SK-N-MC (cell line): ENCODE measurements around the gene AREL1.

Experiments used
- DNase-seq: peaks from one replicate; pipeline ENCODE4 v3.0.0-alpha.2; 2011; ENCODE audit warnings: low read depth, low spot score
- H3K27ac ChIP-seq: fragments of 200-600 bp; sonication (generic); 2 replicates; pipeline ENCODE4 v1.5.1; 2016; ENCODE audit warnings: mixed run types
- H3K36me3 ChIP-seq: fragments of 200-600 bp; sonication (generic); 2 replicates; pipeline ENCODE4 v1.6.1; 2017; ENCODE audit warnings: antibody characterized with exemption, low read length, mixed read lengths; ENCODE audit not compliant: insufficient read depth
- H3K4me3 ChIP-seq: fragments of 200-600 bp; sonication (generic); 2 replicates; pipeline ENCODE4 v1.5.1; 2016
- H3K9ac ChIP-seq: fragments of 200-600 bp; sonication (generic); 2 replicates; pipeline ENCODE4 v1.8.0; 2017; ENCODE audit warnings: mixed run types, mixed read lengths; ENCODE audit not compliant: insufficient read length
- H3K9me3 ChIP-seq: fragments of 200-600 bp; sonication (generic); 2 replicates; pipeline ENCODE4 v1.6.1; 2017; ENCODE audit warnings: low read depth, mild to moderate bottlenecking, antibody characterized with exemption, low read length, moderate library complexity, mixed read lengths
- EZH2 ChIP-seq: fragments of 200-600 bp; sonication (generic); IDR thresholded peaks from one replicate; pipeline ENCODE4 v1.6.1; 2017; ENCODE audit warnings: antibody characterized with exemption
- FOXP2 ChIP-seq: optimal IDR thresholded peaks from 2 replicates; pipeline ENCODE3; 2011; ENCODE audit warnings: mild to moderate bottlenecking, moderate library complexity; ENCODE audit not compliant: insufficient read depth; ENCODE audit errors: extremely low read length, control extremely low read depth
- POLR2AphosphoS5 ChIP-seq: IDR thresholded peaks from 2 replicates; pipeline ENCODE4 v1.6.1; 2012; ENCODE audit warnings: mild to moderate bottlenecking, low read depth, low read length, borderline replicate concordance

The AREL1 gene

DNA sequence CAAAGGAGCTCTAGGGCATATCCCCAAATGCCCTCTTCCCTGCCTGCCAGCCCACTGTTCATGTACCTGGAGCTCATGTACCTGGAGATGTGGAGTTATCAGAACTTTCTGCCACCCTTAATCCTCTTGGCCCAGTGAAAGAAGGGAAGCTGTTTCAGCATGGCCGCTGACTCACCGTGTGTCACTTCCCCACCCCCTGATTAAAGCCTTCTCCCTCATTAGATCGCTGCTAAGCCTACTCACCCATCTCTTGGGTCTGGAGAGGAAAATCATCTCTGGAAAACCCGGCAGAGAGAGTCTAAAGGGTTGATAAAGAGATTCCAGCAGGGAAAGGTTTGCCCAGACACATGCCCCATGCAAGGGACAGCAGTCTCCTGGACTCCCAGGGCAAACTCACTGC lies 96.4 kb downstream of the AREL1 start:
- Histone ChIP-seq H3K4me3 (no peak overlapping the region), H3K9me3 (no peaks in the 10 kb centered on the region), H3K27ac (no peak overlapping the region), H3K36me3 (no peaks in the 10 kb centered on the region), H3K9ac (no peak overlapping the region)
- TF ChIP-seq EZH2 (no peak), FOXP2 (no peak), POLR2AphosphoS5 (no peak)
- no peak for DNase-seq

DNA sequence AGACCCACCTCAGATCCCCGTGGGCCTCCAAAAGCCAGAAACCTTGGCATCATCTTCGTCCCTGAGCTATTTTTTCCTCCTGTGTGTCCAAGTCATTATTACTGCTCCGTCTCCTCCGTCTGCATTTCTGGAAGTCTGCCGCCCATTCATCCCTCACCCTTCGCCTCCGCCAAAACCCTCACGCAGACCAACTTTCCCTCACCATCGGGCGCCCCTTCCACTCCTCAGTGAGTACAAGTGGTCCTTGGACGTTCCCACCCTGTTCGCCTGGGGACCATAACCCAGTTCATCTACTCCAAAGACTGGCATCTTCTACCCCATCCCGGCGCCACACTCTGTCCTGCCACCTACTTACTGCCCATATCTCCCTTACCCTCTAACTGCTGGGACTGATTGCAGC lies 97.1 kb downstream of the AREL1 start:
- H3K27ac ChIP-seq, result no peak overlapping the region
- H3K4me3 ChIP-seq, result no peak overlapping the region
- no peak for DNase-seq
- H3K36me3 ChIP-seq, result no peaks in the 10 kb centered on the region
- no peaks in the 10 kb centered on the region for H3K9me3 ChIP-seq
- H3K9ac ChIP-seq, result no peak overlapping the region
- no peak for TF ChIP-seq POLR2AphosphoS5
- no peak for TF ChIP-seq EZH2
- no peak for TF ChIP-seq FOXP2

DNA sequence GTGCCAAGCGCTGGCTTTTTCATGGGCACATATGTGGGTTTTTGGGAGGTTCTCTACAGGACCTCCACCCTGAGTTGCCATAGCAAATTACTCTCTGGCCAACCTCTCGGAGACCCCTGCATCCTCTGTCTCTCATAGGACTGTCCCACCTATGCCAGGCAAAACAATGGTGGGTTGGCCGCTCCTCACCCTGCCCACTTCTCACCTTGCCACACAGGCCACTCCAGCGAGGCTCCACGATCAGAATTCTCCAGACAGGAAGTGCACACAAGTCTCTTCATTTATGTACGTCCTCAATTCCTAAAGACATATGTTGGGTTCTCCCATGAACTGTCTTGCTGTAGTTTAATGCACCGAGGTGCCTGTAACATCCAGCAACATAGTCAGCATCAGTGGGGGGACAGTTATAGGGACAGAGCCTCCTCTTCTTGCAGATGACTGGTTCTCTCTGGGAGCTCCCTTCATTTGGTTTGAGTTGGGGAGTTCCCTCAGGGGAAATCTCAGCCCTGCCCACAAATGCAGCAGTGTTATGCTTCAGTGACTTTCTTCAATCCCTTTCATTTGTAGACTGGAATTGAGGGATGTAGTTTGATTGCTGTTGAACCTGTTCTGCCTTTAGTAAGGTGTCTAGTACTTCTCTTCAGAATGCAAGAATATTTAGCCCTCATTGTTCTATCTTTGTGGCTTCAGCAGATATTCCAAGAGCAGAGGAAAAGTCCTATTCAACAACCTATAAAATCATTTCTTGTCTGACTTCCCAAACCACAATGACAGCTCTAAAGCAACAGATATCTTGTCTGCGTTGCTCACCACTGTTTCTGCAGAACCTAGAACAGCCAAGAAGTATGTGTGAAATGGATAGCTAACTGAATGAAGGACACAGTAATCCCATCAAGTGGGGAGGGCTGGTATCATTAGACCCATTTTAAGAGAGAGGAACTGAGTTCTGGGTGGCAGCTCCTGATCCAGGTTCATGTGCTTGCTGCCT lies 98.1 kb downstream of the AREL1 start:
- TF ChIP-seq POLR2AphosphoS5 (no peak), FOXP2 (no peak), EZH2 (no peak)
- H3K9ac ChIP-seq, result no peak overlapping the region

DNA sequence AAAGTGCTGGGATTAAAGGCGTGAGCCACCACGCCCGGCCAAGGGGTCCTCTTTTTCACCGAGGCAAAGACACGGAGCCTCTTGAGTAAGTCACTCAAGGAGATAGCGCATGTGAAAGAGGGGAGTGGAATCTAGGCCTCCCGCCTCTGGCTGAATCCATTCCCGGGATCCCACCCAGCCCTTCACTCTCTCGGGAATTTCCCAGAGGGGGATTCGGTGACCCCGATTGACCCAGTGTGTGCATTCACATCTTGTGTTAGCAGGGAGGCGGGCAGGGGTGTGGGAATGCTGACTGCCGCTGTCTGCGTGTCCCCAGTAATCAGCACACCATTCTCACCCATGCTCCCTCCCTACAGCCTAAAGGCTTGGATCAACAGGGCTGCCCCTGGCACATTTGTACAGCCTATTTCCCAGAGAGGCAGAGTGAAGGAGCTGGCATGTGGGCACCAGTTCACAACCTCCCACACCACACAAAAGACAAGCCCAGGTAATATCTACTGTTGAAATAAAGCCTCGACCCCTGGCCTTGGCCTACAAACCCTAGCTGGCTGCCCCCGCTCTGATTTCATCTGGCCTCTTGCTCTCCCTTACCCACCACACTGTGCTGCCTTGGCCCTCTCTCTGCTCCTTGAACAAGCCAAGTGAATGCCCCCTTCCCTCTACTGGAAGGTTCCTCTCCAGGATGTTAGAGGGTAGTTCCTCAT lies 99.5 kb downstream of the AREL1 start:
- Histone ChIP-seq H3K36me3 (no peaks in the 10 kb centered on the region), H3K9ac (no peak overlapping the region), H3K4me3 (no peak overlapping the region), H3K9me3 (no peaks in the 10 kb centered on the region), H3K27ac (no peak overlapping the region)
- TF ChIP-seq POLR2AphosphoS5 (no peak), EZH2 (no peak), FOXP2 (no peak)
- DNase-seq, result no peak

More for the DNA sequence above, 98.1 kb downstream of the AREL1 start:
- no peak overlapping the region for H3K27ac ChIP-seq
- H3K36me3 ChIP-seq, result no peaks in the 10 kb centered on the region
- 0 out of 2 replicates have a peak overlapping the region, but pooled peaks have one; percentile 33 for H3K4me3 ChIP-seq
- DNase-seq, result no peak
- H3K9me3 ChIP-seq, result no peaks in the 10 kb centered on the region

DNA sequence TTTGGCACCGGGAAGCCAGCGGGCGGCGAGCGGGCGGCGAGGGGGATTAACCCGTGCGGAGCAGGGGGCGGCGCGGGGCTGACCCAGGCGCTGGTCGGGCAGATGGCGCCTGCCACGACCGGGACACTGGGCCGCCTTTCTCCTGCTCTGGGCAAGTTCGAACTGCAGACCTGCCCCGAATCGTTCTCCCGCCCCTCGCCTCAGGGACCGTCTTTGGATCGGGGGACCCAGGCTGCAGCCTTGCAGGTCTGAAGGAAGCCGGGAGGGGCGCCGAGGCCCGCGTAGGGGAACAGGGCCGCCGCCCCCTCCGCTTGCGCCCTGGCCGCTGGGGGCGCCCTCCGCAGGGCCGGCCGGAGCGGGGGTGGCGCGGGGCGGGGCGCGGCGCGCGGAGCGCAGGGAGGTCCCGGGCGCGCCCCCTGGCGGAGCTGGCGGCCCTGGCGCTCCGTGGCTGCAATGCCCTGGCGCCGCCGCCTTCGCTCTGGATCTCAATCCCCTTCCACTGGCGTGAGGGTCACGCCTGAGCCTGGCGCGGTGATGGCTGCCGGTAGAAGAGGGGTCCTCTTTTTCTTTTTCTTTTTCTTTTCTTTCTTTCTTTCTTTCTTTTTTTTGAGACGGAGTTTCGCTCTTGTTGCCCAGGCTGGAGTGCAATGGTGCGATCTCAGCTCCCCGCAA lies 100.4 kb downstream of the AREL1 start:
- Histone ChIP-seq H3K27ac (no peak overlapping the region), H3K4me3 (peak overlapping the region; percentile 88), H3K36me3 (no peaks in the 10 kb centered on the region), H3K9me3 (no peaks in the 10 kb centered on the region), H3K9ac (peak overlapping the region; percentile 62)
- DNase-seq, result no peak
- TF ChIP-seq EZH2, result no peak
- no peak for TF ChIP-seq FOXP2
- no peak for TF ChIP-seq POLR2AphosphoS5

DNA sequence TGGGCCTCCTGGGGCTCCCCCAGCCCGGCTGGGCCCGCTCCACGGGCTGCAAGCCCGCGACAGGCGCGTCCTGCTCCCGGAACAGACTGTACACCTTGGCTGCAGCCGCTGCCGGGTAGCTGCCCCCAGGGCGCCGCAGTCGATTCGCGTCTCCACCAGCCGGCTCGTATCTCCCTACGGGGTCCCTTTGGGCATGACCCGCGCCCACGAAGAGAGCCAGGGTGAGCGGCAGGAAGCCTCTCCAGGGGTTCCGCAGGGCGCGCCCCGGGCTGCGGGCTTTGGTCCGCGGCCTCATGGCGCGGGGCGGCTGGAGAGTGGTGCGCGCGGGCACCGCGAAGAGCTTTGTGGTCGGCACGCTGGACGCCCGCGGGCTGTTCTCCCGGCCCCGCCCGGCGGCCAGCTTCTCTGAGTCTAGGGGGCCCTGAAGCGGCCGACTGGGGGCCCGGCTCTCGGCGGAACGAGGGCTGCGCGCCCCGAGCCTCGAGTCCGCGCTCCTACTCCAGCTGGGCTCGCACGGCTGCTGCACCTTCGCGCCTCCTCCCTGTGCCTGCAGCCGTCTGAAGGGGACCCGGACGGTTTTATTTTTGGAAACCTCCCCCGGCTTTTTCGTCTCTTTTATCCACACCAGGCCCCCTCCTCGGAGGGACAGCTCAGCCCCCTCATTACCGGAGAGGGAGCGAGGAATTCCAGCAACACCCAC lies 101.1 kb downstream of the AREL1 start, which contains the start of gene LTBP2:
TSS of gene LTBP2 (minus strand) at position 588 of the 700 bp plus-strand sequence. CDS start at position 295, 293 bp downstream.
- no peak for TF ChIP-seq POLR2AphosphoS5
- no peak for TF ChIP-seq EZH2
- no peak for TF ChIP-seq FOXP2
- no peaks in the 10 kb centered on the region for H3K36me3 ChIP-seq
- no peaks in the 10 kb centered on the region for H3K9me3 ChIP-seq
- no peak for DNase-seq
- H3K9ac ChIP-seq, result peak within 1 kb of the TSS; percentile 62
- H3K4me3 ChIP-seq, result peak within 1 kb of the TSS; percentile 88
- no peak within 1 kb of the TSS for H3K27ac ChIP-seq
